DOHH2 (cell line): Measurements from ENCODE around the gene SGCD.

ENCODE experiments used
- H3F3A ChIP-seq: fragments of 200-600 bp; sonication (generic), shearing (Covaris generic); 2 replicates; pipeline ENCODE4 v1.6.0; 2016; ENCODE audit warnings: antibody characterized with exemption, mild to moderate bottlenecking; ENCODE audit not compliant: control insufficient read depth, insufficient read depth
- H3K27ac ChIP-seq: fragments of 200-600 bp; sonication (generic); 2 replicates; pipeline ENCODE4 v1.5.1; 2014; ENCODE audit warnings: low read depth, mild to moderate bottlenecking, low read length, moderate library complexity
- H3K27me3 ChIP-seq: fragments of 200-600 bp; sonication (generic); 2 replicates; pipeline ENCODE4 v1.6.1; 2014; ENCODE audit warnings: mild to moderate bottlenecking, low read length, mixed read lengths; ENCODE audit not compliant: control insufficient read depth
- H3K36me3 ChIP-seq: fragments of 200-600 bp; sonication (generic); 2 replicates; pipeline ENCODE4 v1.6.1; 2014; ENCODE audit warnings: mild to moderate bottlenecking, low read length, moderate library complexity, mixed read lengths; ENCODE audit not compliant: control insufficient read depth
- H3K4me1 ChIP-seq: fragments of 200-600 bp; sonication (generic); 2 replicates; pipeline ENCODE4 v1.6.1; 2014; ENCODE audit warnings: mild to moderate bottlenecking, low read length, mixed read lengths; ENCODE audit not compliant: control insufficient read depth
- H3K4me2 ChIP-seq: fragments of 200-600 bp; sonication (generic); 2 replicates; pipeline ENCODE4 v1.6.0; 2014; ENCODE audit warnings: mild to moderate bottlenecking, low read length, moderate library complexity
- H3K4me3 ChIP-seq: fragments of 200-600 bp; sonication (generic); 2 replicates; pipeline ENCODE4 v1.5.1; 2014; ENCODE audit warnings: mild to moderate bottlenecking, low read length, mixed read lengths
- H3K79me2 ChIP-seq: fragments of 200-600 bp; sonication (generic); 2 replicates; pipeline ENCODE4 v1.6.1; 2014; ENCODE audit warnings: mild to moderate bottlenecking, low read length, mixed read lengths; ENCODE audit not compliant: control insufficient read depth
- H3K9me2 ChIP-seq: fragments of 200-600 bp; sonication (generic); replicated peaks from 2 replicates; pipeline ENCODE4 v1.6.1; 2014; ENCODE audit warnings: mild to moderate bottlenecking, low read length, mixed read lengths; ENCODE audit not compliant: control insufficient read depth
- H3K9me3 ChIP-seq: fragments of 200-600 bp; sonication (generic); 2 replicates; pipeline ENCODE4 v1.6.1; 2014; ENCODE audit warnings: antibody characterized with exemption, low read length, mixed read lengths; ENCODE audit not compliant: control insufficient read depth, insufficient read depth
- H4K20me1 ChIP-seq: fragments of 200-600 bp; sonication (generic); 2 replicates; pipeline ENCODE4 v1.6.0; 2014; ENCODE audit warnings: low read depth, mild to moderate bottlenecking, antibody characterized with exemption, low read length, moderate library complexity; ENCODE audit not compliant: control insufficient read depth, insufficient read depth
- CTCF ChIP-seq: fragments of 200-600 bp; sonication (generic); IDR thresholded peaks from one replicate; pipeline ENCODE4 v1.5.1; 2014; ENCODE audit warnings: antibody characterized with exemption, mild to moderate bottlenecking, low read depth, low read length; ENCODE audit not compliant: poor library complexity, severe bottlenecking
- EZH2phosphoT487 ChIP-seq: fragments of 200-600 bp; sonication (generic); IDR thresholded peaks from 2 replicates; pipeline ENCODE4 v1.6.1; 2017; ENCODE audit warnings: borderline replicate concordance, mild to moderate bottlenecking, antibody characterized with exemption, low read length, moderate library complexity, mixed read lengths

The SGCD gene

GRCh38 chr5:156427315-156427714 lies 100.4 kb downstream of the SGCD start:
- Histone ChIP-seq H3F3A (no peaks in the 10 kb centered on the region), H4K20me1 (no peaks in the 10 kb centered on the region), H3K4me3 (no peak overlapping the region), H3K9me3 (no peaks in the 10 kb centered on the region), H3K9me2 (no peaks in the 10 kb centered on the region), H3K36me3 (no peaks in the 10 kb centered on the region), H3K4me1 (no peaks in the 10 kb centered on the region), H3K79me2 (no peaks in the 10 kb centered on the region), H3K4me2 (no peak overlapping the region), H3K27me3 (no peaks in the 10 kb centered on the region), H3K27ac (no peak overlapping the region)
- TF ChIP-seq CTCF (no peak), EZH2phosphoT487 (no peak)

GRCh38 chr5:156431956-156432829 lies 105.2 kb downstream of the SGCD start:
- no peaks in the 10 kb centered on the region; the same call in 1 of the 2 replicates for H3K9me2 ChIP-seq
- H3K4me1 ChIP-seq: no peaks in the 10 kb centered on the region
- no peaks in the 10 kb centered on the region for H3K36me3 ChIP-seq
- no peak overlapping the region for H3K4me2 ChIP-seq
- H3K9me3 ChIP-seq: no peaks in the 10 kb centered on the region
- no peaks in the 10 kb centered on the region for H3K27me3 ChIP-seq
- no peaks in the 10 kb centered on the region for H4K20me1 ChIP-seq
- H3F3A ChIP-seq: no peaks in the 10 kb centered on the region
- no peak overlapping the region for H3K27ac ChIP-seq
- no peak overlapping the region for H3K4me3 ChIP-seq
- TF ChIP-seq EZH2phosphoT487 (no peak), CTCF (no peak)
- H3K79me2 ChIP-seq: no peaks in the 10 kb centered on the region

- no peaks in the 10 kb centered on the region for H3K79me2 ChIP-seq
- no peaks in the 10 kb centered on the region for H4K20me1 ChIP-seq
- no peaks in the 10 kb centered on the region for H3K9me3 ChIP-seq
- H3K27ac ChIP-seq: no peak overlapping the region
- H3K36me3 ChIP-seq: no peaks in the 10 kb centered on the region
- TF ChIP-seq CTCF: no peak
- no peak for TF ChIP-seq EZH2phosphoT487
- no peaks in the 10 kb centered on the region for H3K27me3 ChIP-seq
- H3K4me1 ChIP-seq: no peaks in the 10 kb centered on the region
- no peaks in the 10 kb centered on the region; the same call in 1 of the 2 replicates for H3K9me2 ChIP-seq
- no peaks in the 10 kb centered on the region for H3F3A ChIP-seq
- no peak overlapping the region for H3K4me2 ChIP-seq
- H3K4me3 ChIP-seq: no peak overlapping the region
Measured at GRCh38 chr5:156432830-156433105, 105.8 kb downstream of the SGCD start.
